Measurements from ENCODE around the gene TNS1.
A peak's percentile ranks its signal among the peaks of the same experiment; 100 is the strongest.

Gene TNS1

GRCh38 chr2:217897816-217898806 is 104.7 kb downstream of the TNS1 start:
- DNase-seq (ENCODE audit: low spot score) = no peak

- DNase-seq (ENCODE audit: low spot score) = no peak
Measured at GRCh38 chr2:217897091-217897715, 105.6 kb downstream of the TNS1 start.

- no peak for DNase-seq (ENCODE audit: low spot score)
Measured at GRCh38 chr2:217895070-217895635, 107.6 kb downstream of the TNS1 start.

- DNase-seq (ENCODE audit: low spot score) = no peak
Measured at GRCh38 chr2:217893440-217893839, 109.4 kb downstream of the TNS1 start.

- DNase-seq (ENCODE audit: low spot score) = no peak
Measured at GRCh38 chr2:217892560-217892959, 110.2 kb downstream of the TNS1 start.

GRCh38 chr2:217890445-217890844 is 112.3 kb downstream of the TNS1 start:
- no peak for DNase-seq (ENCODE audit: low spot score)

GRCh38 chr2:217889656-217890055 is 113.1 kb downstream of the TNS1 start:
- DNase-seq (ENCODE audit: low spot score) = no peak

- DNase-seq (ENCODE audit: low spot score) = no peak
Measured at GRCh38 chr2:217887841-217888701, 114.7 kb downstream of the TNS1 start.

GRCh38 chr2:217886720-217887309 is 116.0 kb downstream of the TNS1 start:
- DNase-seq (ENCODE audit: low spot score) = peak; percentile 68

- no peak for DNase-seq (ENCODE audit: low spot score)
Measured at GRCh38 chr2:217886091-217886490, 116.7 kb downstream of the TNS1 start.

GRCh38 chr2:217884985-217885384 is 117.8 kb downstream of the TNS1 start:
- DNase-seq (ENCODE audit: low spot score) = no peak

GRCh38 chr2:217880891-217881290 is 121.9 kb downstream of the TNS1 start:
- DNase-seq (ENCODE audit: low spot score) = no peak

GRCh38 chr2:217880287-217880889 is 122.4 kb downstream of the TNS1 start:
- DNase-seq (ENCODE audit: low spot score) = no peak

- DNase-seq (ENCODE audit: low spot score) = no peak
Measured at GRCh38 chr2:217878915-217879590, 123.7 kb downstream of the TNS1 start.

- DNase-seq (ENCODE audit: low spot score) = no peak
Measured at GRCh38 chr2:217877866-217878265, 124.9 kb downstream of the TNS1 start.

GRCh38 chr2:217876253-217876570 is 126.6 kb downstream of the TNS1 start:
- no peak for DNase-seq (ENCODE audit: low spot score)

GRCh38 chr2:217875556-217876252 is 127.1 kb downstream of the TNS1 start:
- DNase-seq (ENCODE audit: low spot score) = no peak

- DNase-seq (ENCODE audit: low spot score) = no peak
Measured at GRCh38 chr2:217875138-217875537, 127.7 kb downstream of the TNS1 start.

- DNase-seq (ENCODE audit: low spot score) = no peak
Measured at GRCh38 chr2:217873371-217873770, 129.4 kb downstream of the TNS1 start.

- DNase-seq (ENCODE audit: low spot score) = no peak
Measured at GRCh38 chr2:217872319-217872718, 130.5 kb downstream of the TNS1 start.
